Measurements from ENCODE around the gene TMEM30B. TPM values are rescaled to one million over a fixed set of nuclear protein-coding genes. Genes with fewer than 3 reads are reported as not detected.

TMEM30B gene
- total RNA-seq, 1 donor from 2014 or later, result 1.6 TPM

DNA sequence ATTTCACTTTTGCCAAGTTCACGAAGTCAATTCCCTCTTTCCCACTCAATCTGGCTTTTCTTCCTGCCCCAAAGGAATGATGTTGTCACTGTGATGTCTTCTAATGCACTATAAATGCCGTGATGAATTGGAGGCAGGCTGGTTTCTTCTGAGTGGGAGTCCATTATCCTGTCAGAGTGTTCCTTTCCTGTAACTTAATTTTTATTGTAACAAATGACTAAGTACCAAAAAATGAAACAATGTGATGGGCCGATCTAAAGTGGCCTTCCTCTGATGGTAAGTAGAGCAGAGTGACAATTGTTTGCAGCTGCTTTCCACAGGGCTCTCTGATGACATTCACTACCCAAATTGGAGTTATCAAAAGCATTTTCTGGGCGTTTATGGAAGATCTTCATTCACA lies 22.2 kb downstream of the TMEM30B start:
- Histone ChIP-seq H3K4me1 (ENCODE audit: control insufficient read depth in 3 of 3, insufficient read depth in 3 of 3, low read length in 3 of 3) (peaks cover 8 to 19% (median 13%) of the 10 kb centered on the region in 3 donors), H3K9me3 (ENCODE audit: control insufficient read depth in 3 of 3, low read length in 3 of 3) (no peaks in the 10 kb centered on the region), H3K27ac (ENCODE audit: low read depth, low read length) (peak overlapping the region; percentile 84), H3K27me3 (ENCODE audit: control insufficient read depth in 3 of 3, insufficient read depth in 3 of 3, low read length in 3 of 3) (no peaks in the 10 kb centered on the region), H3K9ac (ENCODE audit: low read depth in 1 of 3, low read length in 3 of 3) (no peak overlapping the region), H3K4me3 (ENCODE audit: low read length in 3 of 3) (no peak overlapping the region), H3K36me3 (ENCODE audit: control insufficient read depth in 3 of 3, insufficient read depth in 3 of 3, low read length in 3 of 3) (no peaks in the 10 kb centered on the region)

DNA sequence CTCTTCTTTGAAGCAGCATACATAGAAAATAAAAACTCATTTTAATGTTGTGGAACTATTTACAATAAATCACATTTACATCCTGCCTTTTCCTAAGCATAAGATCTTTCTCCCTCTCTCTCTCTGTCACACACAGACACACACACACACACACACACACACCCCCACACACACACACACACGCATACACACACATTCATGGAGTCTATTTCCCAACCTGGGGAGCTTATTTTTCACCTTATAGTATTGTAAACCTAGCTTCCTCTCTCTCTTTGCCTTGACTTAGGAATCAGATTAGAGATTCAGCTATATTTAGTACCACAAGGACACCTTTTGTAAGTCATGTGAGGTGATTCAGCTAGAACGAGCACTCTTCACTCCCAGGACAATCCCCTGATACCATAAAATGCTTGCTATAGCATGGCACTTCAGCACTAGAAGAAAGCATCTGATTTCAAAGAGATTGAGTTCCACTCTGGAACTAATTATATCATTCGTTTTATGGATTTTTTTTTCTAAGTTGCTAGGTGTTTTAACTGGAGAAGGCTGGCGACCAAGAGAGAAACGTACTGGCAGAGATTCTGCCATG lies 23.6 kb downstream of the TMEM30B start:
- Histone ChIP-seq H3K36me3 (ENCODE audit: control insufficient read depth in 3 of 3, insufficient read depth in 3 of 3, low read length in 3 of 3) (no peaks in the 10 kb centered on the region), H3K27ac (ENCODE audit: low read depth, low read length) (peak overlapping the region; percentile 84), H3K27me3 (ENCODE audit: control insufficient read depth in 3 of 3, insufficient read depth in 3 of 3, low read length in 3 of 3) (no peaks in the 10 kb centered on the region), H3K4me3 (ENCODE audit: low read length in 3 of 3) (no peak overlapping the region), H3K4me1 (ENCODE audit: control insufficient read depth in 3 of 3, insufficient read depth in 3 of 3, low read length in 3 of 3) (peaks cover 9 to 28% (median 15%) of the 10 kb centered on the region in 3 donors), H3K9me3 (ENCODE audit: control insufficient read depth in 3 of 3, low read length in 3 of 3) (no peaks in the 10 kb centered on the region), H3K9ac (ENCODE audit: low read depth in 1 of 3, low read length in 3 of 3) (peak overlapping the region; percentile 32 to 36 (median 33))

DNA sequence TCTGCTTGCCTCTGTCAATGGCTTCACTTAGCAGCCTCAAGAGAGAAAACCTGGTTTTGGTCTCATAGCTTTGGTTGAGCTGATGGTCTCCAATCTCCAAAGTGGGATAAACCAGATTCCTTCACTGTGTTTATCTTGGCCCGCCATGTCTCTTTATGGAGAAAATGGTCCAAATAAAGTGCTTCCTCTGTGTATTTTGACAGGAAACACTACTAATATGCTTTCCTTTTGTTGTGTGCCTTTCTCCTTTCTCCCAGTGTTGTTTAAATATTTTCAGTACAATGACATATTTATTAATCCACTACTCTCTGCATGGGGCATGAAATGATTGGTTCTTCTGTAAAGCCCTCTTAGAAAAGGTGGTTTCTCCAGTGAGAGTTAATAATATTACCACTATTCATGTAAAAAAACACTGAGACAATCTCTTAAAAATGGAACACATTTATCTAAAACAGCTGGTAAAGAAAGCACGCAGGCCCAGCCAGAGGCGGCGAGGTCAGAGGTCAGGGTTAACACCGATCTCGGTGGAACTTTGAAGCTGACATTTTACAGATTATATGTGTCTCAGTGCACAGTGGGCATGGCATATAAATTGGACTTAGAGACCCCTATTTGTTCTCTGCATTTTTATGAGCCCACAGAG lies 24.2 kb downstream of the TMEM30B start:
- Histone ChIP-seq H3K4me3 (ENCODE audit: low read length in 3 of 3) (no peak overlapping the region), H3K9ac (ENCODE audit: low read depth in 1 of 3, low read length in 3 of 3) (peak overlapping the region in 2 of 3 donors; percentile 32 to 33), H3K4me1 (ENCODE audit: control insufficient read depth in 3 of 3, insufficient read depth in 3 of 3, low read length in 3 of 3) (peaks cover 14 to 34% (median 20%) of the 10 kb centered on the region in 3 donors), H3K9me3 (ENCODE audit: control insufficient read depth in 3 of 3, low read length in 3 of 3) (no peaks in the 10 kb centered on the region), H3K36me3 (ENCODE audit: control insufficient read depth in 3 of 3, insufficient read depth in 3 of 3, low read length in 3 of 3) (no peaks in the 10 kb centered on the region), H3K27me3 (ENCODE audit: control insufficient read depth in 3 of 3, insufficient read depth in 3 of 3, low read length in 3 of 3) (no peaks in the 10 kb centered on the region), H3K27ac (ENCODE audit: low read depth, low read length) (peak overlapping the region; percentile 84)

DNA sequence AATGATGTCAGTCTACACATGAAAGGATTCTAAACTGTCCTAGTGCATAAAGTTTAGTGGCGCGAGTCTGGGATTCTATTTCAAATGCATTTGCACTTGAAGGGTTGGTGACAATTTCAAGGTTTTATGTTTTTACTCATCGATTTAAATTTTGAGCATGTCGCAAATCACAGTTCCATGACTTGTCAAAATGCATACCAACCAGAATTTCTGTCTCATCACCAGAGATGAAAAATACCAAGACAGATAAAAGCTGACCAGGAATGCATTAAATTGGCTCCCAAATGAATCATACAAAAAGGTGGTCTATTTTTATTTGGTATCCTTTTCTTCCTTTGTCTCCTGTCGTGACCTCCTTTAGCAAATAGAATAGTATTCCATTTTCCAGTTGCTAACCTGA lies 25.2 kb downstream of the TMEM30B start:
- Histone ChIP-seq H3K4me1 (ENCODE audit: control insufficient read depth in 3 of 3, insufficient read depth in 3 of 3, low read length in 3 of 3) (peaks cover 14 to 34% (median 20%) of the 10 kb centered on the region in 3 donors), H3K27ac (ENCODE audit: low read depth, low read length) (no peak overlapping the region), H3K27me3 (ENCODE audit: control insufficient read depth in 3 of 3, insufficient read depth in 3 of 3, low read length in 3 of 3) (no peaks in the 10 kb centered on the region), H3K9me3 (ENCODE audit: control insufficient read depth in 3 of 3, low read length in 3 of 3) (no peaks in the 10 kb centered on the region), H3K9ac (ENCODE audit: low read depth in 1 of 3, low read length in 3 of 3) (no peak overlapping the region), H3K4me3 (ENCODE audit: low read length in 3 of 3) (no peak overlapping the region), H3K36me3 (ENCODE audit: control insufficient read depth in 3 of 3, insufficient read depth in 3 of 3, low read length in 3 of 3) (no peaks in the 10 kb centered on the region)

DNA sequence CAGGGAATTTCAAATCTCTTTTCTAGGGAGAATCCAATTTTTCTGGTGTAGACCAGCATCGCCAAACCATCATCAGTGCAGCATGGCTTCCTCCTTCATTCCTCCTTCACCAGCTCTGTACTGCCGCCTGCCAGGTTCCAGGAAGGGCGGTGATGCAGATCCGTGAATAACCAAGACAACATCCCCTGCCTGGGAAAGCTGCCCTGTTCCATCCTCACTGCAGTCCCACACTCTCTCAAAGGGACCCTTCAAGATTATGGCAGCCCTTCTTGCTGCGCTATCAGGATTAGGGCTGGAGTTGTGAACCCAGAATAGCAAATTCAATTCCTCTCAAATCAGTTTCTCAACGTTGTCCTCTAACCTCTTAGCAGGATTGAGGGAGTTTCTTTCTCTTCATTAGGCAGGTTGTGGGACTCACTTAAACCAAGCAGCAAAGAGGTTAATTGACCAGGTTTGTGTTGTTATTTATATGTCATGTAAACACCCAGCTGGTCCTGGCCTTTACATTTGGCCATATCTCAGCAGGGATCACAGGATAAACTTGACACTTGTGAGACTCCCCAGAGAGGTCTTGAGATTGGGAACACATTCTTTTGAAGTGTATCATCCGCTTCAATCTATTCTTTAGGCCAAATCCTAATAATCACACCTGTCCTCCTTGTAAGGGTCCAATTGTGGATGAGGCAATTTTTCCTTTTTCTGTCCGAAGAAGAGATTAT lies 26.2 kb downstream of the TMEM30B start:
- Histone ChIP-seq H3K4me3 (ENCODE audit: low read length in 3 of 3) (no peak overlapping the region), H3K27me3 (ENCODE audit: control insufficient read depth in 3 of 3, insufficient read depth in 3 of 3, low read length in 3 of 3) (no peaks in the 10 kb centered on the region), H3K9ac (ENCODE audit: low read depth in 1 of 3, low read length in 3 of 3) (peak overlapping the region in 1 of 3 donors; percentile 26), H3K27ac (ENCODE audit: low read depth, low read length) (peak overlapping the region; percentile 68), H3K36me3 (ENCODE audit: control insufficient read depth in 3 of 3, insufficient read depth in 3 of 3, low read length in 3 of 3) (no peaks in the 10 kb centered on the region), H3K9me3 (ENCODE audit: control insufficient read depth in 3 of 3, low read length in 3 of 3) (no peaks in the 10 kb centered on the region), H3K4me1 (ENCODE audit: control insufficient read depth in 3 of 3, insufficient read depth in 3 of 3, low read length in 3 of 3) (peaks cover 14 to 34% (median 20%) of the 10 kb centered on the region in 3 donors)

DNA sequence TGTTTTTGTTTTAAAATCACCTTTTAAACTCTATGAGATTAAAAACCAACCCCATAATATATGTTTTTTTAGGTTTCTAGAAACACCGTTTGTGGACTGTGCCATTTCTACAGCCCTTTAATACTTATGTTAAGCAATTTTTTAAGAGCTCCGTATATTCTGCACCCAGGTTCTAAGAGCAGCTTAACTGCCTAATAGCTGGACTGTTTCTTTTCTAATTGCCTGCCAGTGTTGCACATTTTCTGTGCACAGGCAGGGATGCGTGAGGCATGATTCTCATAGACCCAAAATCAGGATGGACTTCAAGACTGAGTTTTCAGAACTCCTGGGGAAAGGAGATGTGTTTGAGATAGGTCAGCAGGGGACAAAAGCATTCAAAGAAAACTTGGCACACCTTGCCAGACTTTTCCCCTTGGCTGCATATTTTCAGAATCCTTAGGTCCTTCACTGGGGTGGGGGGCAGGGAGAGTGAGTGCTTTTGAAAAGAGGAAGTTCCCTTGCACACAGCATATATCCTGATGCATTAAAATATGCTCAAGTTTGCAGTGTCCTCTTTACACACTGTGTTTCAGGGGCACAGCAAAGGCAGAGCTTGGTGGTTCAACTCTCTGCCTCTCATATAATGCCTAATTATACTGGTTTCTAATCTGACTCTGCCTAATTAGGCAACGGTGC lies 27.9 kb downstream of the TMEM30B start:
- Histone ChIP-seq H3K9ac (ENCODE audit: low read depth in 1 of 3, low read length in 3 of 3) (peak overlapping the region in 2 of 3 donors; percentile 42 to 54), H3K4me3 (ENCODE audit: low read length in 3 of 3) (no peak overlapping the region), H3K36me3 (ENCODE audit: control insufficient read depth in 3 of 3, insufficient read depth in 3 of 3, low read length in 3 of 3) (no peaks in the 10 kb centered on the region), H3K27me3 (ENCODE audit: control insufficient read depth in 3 of 3, insufficient read depth in 3 of 3, low read length in 3 of 3) (no peaks in the 10 kb centered on the region), H3K4me1 (ENCODE audit: control insufficient read depth in 3 of 3, insufficient read depth in 3 of 3, low read length in 3 of 3) (peaks cover 14 to 34% (median 14%) of the 10 kb centered on the region in 3 donors), H3K9me3 (ENCODE audit: control insufficient read depth in 3 of 3, low read length in 3 of 3) (no peaks in the 10 kb centered on the region), H3K27ac (ENCODE audit: low read depth, low read length) (peak overlapping the region; percentile 20)

DNA sequence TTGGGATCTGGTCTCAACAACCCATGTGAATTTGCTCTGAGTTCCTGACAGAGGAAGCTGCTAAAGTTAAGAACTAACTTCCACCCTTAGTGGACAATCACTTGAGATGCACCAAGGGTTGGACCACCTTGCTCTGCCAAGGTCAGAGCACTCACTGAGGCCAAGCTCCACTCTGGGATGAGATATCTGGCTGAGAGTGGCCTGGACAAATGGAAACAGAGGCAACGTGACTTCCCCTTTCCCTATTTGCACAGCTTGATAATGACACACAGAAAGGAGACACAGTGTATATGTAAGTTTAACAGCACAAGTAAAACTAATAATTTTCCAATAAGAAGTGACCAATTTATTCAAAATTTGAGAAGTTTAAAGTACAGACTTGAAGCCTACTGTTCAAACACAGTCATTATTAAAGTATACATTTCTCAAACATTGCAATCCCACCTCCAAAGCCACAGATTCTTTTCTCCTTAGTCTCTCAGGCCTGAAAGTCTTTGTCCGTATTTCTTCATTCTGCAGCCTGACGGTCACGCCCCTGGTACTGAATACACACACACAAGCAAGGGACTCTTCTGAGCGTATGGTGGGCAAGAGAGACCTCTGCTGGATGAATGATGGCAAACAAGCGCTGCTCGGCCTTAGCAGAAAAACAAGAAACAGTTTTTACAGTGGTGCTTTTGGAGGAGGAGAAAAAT lies 28.6 kb downstream of the TMEM30B start:
- Histone ChIP-seq H3K9me3 (ENCODE audit: control insufficient read depth in 3 of 3, low read length in 3 of 3) (no peaks in the 10 kb centered on the region), H3K4me1 (ENCODE audit: control insufficient read depth in 3 of 3, insufficient read depth in 3 of 3, low read length in 3 of 3) (peaks cover 10 to 33% (median 10%) of the 10 kb centered on the region in 3 donors), H3K36me3 (ENCODE audit: control insufficient read depth in 3 of 3, insufficient read depth in 3 of 3, low read length in 3 of 3) (no peaks in the 10 kb centered on the region), H3K27me3 (ENCODE audit: control insufficient read depth in 3 of 3, insufficient read depth in 3 of 3, low read length in 3 of 3) (no peaks in the 10 kb centered on the region), H3K27ac (ENCODE audit: low read depth, low read length) (peak overlapping the region; percentile 20), H3K9ac (ENCODE audit: low read depth in 1 of 3, low read length in 3 of 3) (peak overlapping the region in 1 of 3 donors; percentile 42), H3K4me3 (ENCODE audit: low read length in 3 of 3) (peak overlapping the region in 1 of 3 donors; percentile 16)

DNA sequence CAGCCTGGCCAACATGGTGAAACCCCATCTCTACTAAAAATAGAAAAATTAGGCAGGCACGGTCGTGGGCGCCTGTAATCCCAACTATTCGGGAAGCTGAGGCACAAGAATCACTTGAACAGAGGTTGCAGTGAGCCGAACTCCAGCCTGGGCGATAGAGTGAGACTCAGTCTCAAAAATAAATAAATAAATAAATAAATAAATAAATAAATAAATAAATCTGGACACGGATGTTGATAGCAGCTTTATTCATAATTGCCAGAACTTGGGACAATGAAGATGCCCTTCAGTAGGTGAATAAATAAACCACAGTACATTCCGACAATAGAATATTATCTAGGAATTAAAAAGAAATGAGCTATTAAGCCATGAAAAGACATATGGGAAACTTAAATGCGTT lies 31.1 kb downstream of the TMEM30B start:
- Histone ChIP-seq H3K27me3 (ENCODE audit: control insufficient read depth in 3 of 3, insufficient read depth in 3 of 3, low read length in 3 of 3) (no peaks in the 10 kb centered on the region), H3K9ac (ENCODE audit: low read depth in 1 of 3, low read length in 3 of 3) (no peak overlapping the region), H3K27ac (ENCODE audit: low read depth, low read length) (no peak overlapping the region), H3K4me3 (ENCODE audit: low read length in 3 of 3) (no peak overlapping the region), H3K36me3 (ENCODE audit: control insufficient read depth in 3 of 3, insufficient read depth in 3 of 3, low read length in 3 of 3) (no peaks in the 10 kb centered on the region), H3K9me3 (ENCODE audit: control insufficient read depth in 3 of 3, low read length in 3 of 3) (no peaks in the 10 kb centered on the region), H3K4me1 (ENCODE audit: control insufficient read depth in 3 of 3, insufficient read depth in 3 of 3, low read length in 3 of 3) (peaks cover 8 to 20% (median 8%) of the 10 kb centered on the region in 3 donors)

DNA sequence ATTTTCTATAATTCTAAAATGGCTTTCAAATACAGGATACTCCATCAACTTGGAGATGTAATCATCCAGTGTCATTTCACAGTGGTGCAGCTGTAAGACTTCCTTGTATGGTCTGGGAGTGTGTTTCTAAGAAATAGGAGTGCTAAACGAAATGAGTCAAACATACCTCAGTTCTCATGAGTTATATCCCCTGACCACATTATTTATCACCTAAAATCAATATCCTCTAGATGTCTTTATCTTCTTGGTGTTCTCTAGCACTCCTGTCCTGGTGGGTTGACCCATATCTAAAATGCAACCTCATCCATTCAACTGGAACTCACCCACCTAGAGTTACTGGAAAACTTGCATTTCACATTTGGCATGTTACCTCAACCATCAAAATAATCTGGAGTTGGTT lies 33.2 kb downstream of the TMEM30B start:
- H3K9ac ChIP-seq (ENCODE audit: low read depth in 1 of 3, low read length in 3 of 3), result no peak overlapping the region
- H3K4me1 ChIP-seq (ENCODE audit: control insufficient read depth in 3 of 3, insufficient read depth in 3 of 3, low read length in 3 of 3), result peaks cover 6 to 8% (median 7%) of the 10 kb centered on the region in 3 donors
- H3K9me3 ChIP-seq (ENCODE audit: control insufficient read depth in 3 of 3, low read length in 3 of 3), result no peaks in the 10 kb centered on the region
- H3K27me3 ChIP-seq (ENCODE audit: control insufficient read depth in 3 of 3, insufficient read depth in 3 of 3, low read length in 3 of 3), result no peaks in the 10 kb centered on the region
- H3K4me3 ChIP-seq (ENCODE audit: low read length in 3 of 3), result no peak overlapping the region
- no peak overlapping the region for H3K27ac ChIP-seq (ENCODE audit: low read depth, low read length)
- H3K36me3 ChIP-seq (ENCODE audit: control insufficient read depth in 3 of 3, insufficient read depth in 3 of 3, low read length in 3 of 3), result no peaks in the 10 kb centered on the region

All from skeletal muscle tissue (tissue), 4 donors.